ENCODE results near the gene NRXN3. TPM values are rescaled to one million over a fixed set of nuclear protein-coding genes. Genes with fewer than 3 reads are reported as not detected.

Gene NRXN3
- total and polyA plus RNA-seq, 2 of the 4 experiments (the other 2 are of a cell fraction), result 4.8 to 25.1 TPM

DNA sequence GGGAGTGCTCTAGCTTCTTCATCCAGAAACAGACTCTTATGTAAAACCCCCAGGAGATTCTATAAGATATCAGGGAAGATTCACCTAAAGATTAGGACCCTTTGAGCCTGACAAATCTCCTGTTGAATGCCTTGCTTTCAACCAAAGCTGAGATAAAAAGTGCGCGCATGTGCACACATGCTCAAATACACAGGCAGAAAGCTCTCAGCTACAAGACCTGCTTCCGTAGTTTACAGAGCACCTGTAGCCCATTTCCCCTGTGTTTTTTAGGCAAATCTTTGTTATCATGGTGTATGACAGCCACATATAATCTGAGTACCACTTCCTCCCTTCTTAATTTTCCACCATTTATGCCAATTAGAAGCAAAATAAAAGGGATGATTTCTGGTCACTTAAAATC is 866.9 kb downstream of the NRXN3 start:
- Histone ChIP-seq H3K18ac (ENCODE audit: low read depth, low read length) (no peak overlapping the region), H2BK20ac (ENCODE audit: low read depth, low read length) (no peak overlapping the region), H3K4me2 (ENCODE audit: low read depth, low read length) (no peak overlapping the region), H2BK15ac (ENCODE audit: low read depth, low read length) (no peak overlapping the region), H4K20me1 (ENCODE audit: insufficient read depth, low read length) (no peaks in the 10 kb centered on the region), H3K4me1 (ENCODE audit: control insufficient read depth, insufficient read depth, low read length) (no peaks in the 10 kb centered on the region), H3K27ac (ENCODE audit: insufficient read depth, low read length) (no peak overlapping the region), H3K9me3 (ENCODE audit: control insufficient read depth, insufficient read depth, low read length) (peaks cover 5% of the 10 kb centered on the region), H3K27me3 (ENCODE audit: control insufficient read depth, insufficient read depth, low read length) (peaks cover 21% of the 10 kb centered on the region), H3K36me3 (ENCODE audit: control insufficient read depth, insufficient read depth, low read length) (no peaks in the 10 kb centered on the region), H2BK5ac (ENCODE audit: low read depth, low read length, poor library complexity, severe bottlenecking) (no peak overlapping the region), H3K4me3 (ENCODE audit: insufficient read depth, low read depth, low read length) (no peak overlapping the region), H4K5ac (ENCODE audit: low read depth, low read length) (no peak overlapping the region), H3K79me1 (ENCODE audit: low read depth in 1 of 2, low read length in 2 of 2) (no peaks in the 10 kb centered on the region), H2AK9ac (replicated peaks; ENCODE audit: low read depth, low read length, poor library complexity) (no peak overlapping the region), H4K91ac (ENCODE audit: insufficient read depth, low read depth, low read length) (no peak overlapping the region), H3K4ac (ENCODE audit: low read depth, low read length) (no peak overlapping the region), H3K9ac (ENCODE audit: low read depth, low read length) (no peak overlapping the region), H3K14ac (replicated peaks; ENCODE audit: low read depth, low read length) (no peak overlapping the region), H2AFZ (replicated peaks; ENCODE audit: low read length, poor library complexity) (no peak overlapping the region), H3K23ac (ENCODE audit: low read depth, low read length) (no peak overlapping the region), H3K9me1 (ENCODE audit: insufficient read depth, low read length) (no peaks in the 10 kb centered on the region), H2BK120ac (ENCODE audit: low read depth, low read length) (no peak overlapping the region), H4K8ac (ENCODE audit: low read depth in 2 of 2, low read length in 2 of 2) (no peak overlapping the region), H2AK5ac (ENCODE audit: low read depth, low read length) (no peak overlapping the region), H3K56ac (ENCODE audit: extremely low read depth, insufficient read depth, low read length) (no peak overlapping the region)
- ATAC-seq (ENCODE audit: low read depth) (no peak), DNase-seq (no peak)
- CTCF ChIA-PET, result interaction anchor here (0.5 to 0.6 kb wide), 2 partner anchors 1350 to 1518 kb away, joined by 3 to 5 read pairs; no protein-coding TSS in a partner anchor
- no CpG with 5 or more reads among the region's 3 CpGs for WGBS, 2 experiments (ENCODE audit: extremely low coverage in 2 of 2, insufficient read length in 1 of 2)
- dilution Hi-C loops (cut with HindIII; ENCODE audit: low sequenced_read_pairs, unreplicated experiment) (no loop called here), in situ Hi-C loops (cut with MboI; ENCODE audit: low sequenced_read_pairs) (no loop called here), intact Hi-C loops (cut with micrococcal nuclease) (no loop called here)
- POLR2A ChIA-PET (ENCODE audit: unreplicated experiment), result no interaction called here
- TF ChIP-seq RAD21 (IDR thresholded peaks at IDR 0.05; ENCODE audit: low read length) (no peak), NFE2L2 (IDR thresholded peaks at IDR 0.05; ENCODE audit: low read depth, low read length) (no peak), CHD1 (IDR thresholded peaks at IDR 0.05; ENCODE audit: low read depth, low read length) (no peak), POLR2A (IDR thresholded peaks at IDR 0.05; ENCODE audit: low read depth, low read length) (no peak), SMC3 (IDR thresholded peaks at IDR 0.05; ENCODE audit: low read depth, low read length) (no peak)
- TF ChIP-seq, protein P1, sequence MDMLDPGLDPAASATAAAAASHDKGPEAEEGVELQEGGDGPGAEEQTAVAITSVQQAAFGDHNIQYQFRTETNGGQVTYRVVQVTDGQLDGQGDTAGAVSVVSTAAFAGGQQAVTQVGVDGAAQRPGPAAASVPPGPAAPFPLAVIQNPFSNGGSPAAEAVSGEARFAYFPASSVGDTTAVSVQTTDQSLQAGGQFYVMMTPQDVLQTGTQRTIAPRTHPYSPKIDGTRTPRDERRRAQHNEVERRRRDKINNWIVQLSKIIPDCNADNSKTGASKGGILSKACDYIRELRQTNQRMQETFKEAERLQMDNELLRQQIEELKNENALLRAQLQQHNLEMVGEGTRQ (IDR thresholded peaks at IDR 0.05; ENCODE audit: low read depth, low read length), result no peak
- BruUV-seq (replicated peaks), result no TSS peak

All from IMR-90 (cell line).